Measurements from ENCODE around the gene CASP12. TPM values are rescaled to one million over a fixed set of nuclear protein-coding genes. Genes with fewer than 3 reads are reported as not detected.

CASP12 gene
- total RNA-seq, 1 donor: 0.43 TPM

DNA sequence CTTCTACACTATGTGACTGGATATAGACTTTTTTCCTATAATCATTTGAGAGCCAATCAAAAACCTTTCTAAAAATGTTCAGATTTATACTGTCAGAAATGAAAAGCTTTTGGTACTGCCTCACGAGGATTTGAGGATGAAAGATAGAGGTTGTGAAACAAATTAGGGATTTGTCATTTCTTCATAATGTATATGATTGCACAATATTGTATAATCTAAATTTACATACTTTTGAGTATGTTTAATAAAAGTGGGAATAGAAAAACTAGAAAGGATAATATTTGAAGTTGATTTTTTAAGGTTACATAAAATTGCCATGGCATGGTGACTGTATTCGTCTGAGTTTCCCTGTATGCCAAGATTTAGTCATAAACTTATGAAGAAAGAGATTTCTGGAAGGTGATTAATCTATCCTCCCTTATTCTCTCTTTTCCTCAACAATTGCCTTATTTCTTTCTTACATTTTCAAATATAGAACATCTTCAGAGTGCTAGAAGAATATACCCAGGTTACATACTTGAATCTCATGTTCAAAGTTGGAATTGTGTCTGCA, 56.2 kb downstream of the CASP12 start:
- TF ChIP-seq CTCF (IDR thresholded peaks at IDR 0.05; ENCODE audit: insufficient read depth, low read depth, low read length): no peak
- no peak overlapping the region for H3K4me3 ChIP-seq (ENCODE audit: low read depth, low read length)
- DNase-seq (ENCODE audit: low read depth): no peak

DNA sequence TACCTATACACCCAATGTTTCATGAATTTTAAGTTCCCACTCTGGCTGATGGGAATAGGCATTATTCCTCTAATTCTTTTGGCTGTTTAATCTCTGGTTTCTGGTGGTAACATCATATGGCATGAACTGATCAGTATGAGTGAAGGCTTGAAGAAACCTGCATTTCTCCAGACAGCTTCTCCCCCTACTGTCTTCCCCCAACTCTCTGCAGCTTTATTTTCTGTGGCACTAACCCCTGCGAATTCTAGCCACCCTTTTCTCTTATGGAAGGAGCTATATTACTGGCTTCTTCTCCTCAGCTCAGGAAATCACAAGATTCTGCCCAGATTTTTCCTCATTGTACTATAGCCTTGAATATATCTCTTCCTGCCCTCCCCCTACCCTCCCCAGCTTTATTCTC, 57.1 kb downstream of the CASP12 start:
- DNase-seq (ENCODE audit: low read depth): no peak
- no peak for TF ChIP-seq CTCF (IDR thresholded peaks at IDR 0.05; ENCODE audit: insufficient read depth, low read depth, low read length)
- H3K4me3 ChIP-seq (ENCODE audit: low read depth, low read length): no peak overlapping the region

DNA sequence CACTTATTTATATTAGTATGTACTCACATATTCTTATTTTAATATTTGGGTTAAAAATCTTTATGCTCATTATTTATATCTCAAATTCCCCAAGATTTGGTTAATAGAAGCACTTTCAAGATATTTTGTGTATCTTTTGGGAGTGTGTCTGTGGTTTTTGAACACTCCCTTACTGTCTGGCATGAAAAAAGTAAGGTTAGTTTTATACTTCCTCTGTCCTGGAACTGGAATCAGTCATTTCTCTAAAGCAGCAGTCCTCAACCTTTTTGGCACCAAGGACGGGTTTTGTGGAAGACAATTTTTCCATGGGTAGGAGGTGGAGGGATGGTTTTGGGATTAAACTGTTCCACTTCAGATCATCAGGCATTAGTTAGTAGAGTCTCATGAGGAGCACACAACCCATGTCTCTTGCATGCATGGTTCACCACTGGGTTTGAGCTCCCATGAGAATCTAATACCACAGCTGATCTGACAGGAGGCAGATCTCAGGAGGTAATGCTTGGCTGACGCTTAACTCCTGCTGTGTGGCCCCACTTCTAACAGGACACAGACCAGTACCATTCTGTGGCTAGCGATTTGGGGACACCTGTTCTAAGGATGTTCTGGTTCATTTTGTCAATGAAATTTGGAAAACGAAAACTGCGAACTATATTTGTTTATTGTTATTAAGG, 60.2 kb downstream of the CASP12 start:
- DNase-seq (ENCODE audit: low read depth): no peak
- H3K4me3 ChIP-seq (ENCODE audit: low read depth, low read length): no peak overlapping the region
- TF ChIP-seq CTCF (IDR thresholded peaks at IDR 0.05; ENCODE audit: insufficient read depth, low read depth, low read length): no peak

GRCh38 chr11:104836691-104837090, 61.6 kb downstream of the CASP12 start:
- TF ChIP-seq CTCF (IDR thresholded peaks at IDR 0.05; ENCODE audit: insufficient read depth, low read depth, low read length): no peak
- H3K4me3 ChIP-seq (ENCODE audit: low read depth, low read length): no peak overlapping the region
- no peak for DNase-seq (ENCODE audit: low read depth)

Small RNA genes within 50 kb of the gene (small RNA-seq; reads per million reads assigned to genes)
- not detected for gene AP002004.1

Other genes starting within 250 kb of the CASP12 start
- gene CASP4, start 70.1 kb upstream of the CASP12 start, total RNA-seq: 87.0 and 133 TPM in 2 replicates
- 0.43 TPM in 1 of 2 replicates, not detected in the other for gene CASP5, start 124.7 kb upstream of the CASP12 start, total RNA-seq
- gene CASP1, start 136.7 kb upstream of the CASP12 start, total RNA-seq: 31.1 and 37.4 TPM in 2 replicates
- 30.7 and 37.0 TPM in 2 replicates for gene CARD16, start 146.9 kb upstream of the CASP12 start, total RNA-seq
- gene CARD18, start 241.3 kb upstream of the CASP12 start, total RNA-seq: under 0.01 and 2.9 TPM in 2 replicates

Measured in fibroblast of villous mesenchyme (primary cell).